Stimulated activated CD4-positive, alpha-beta T cell treated with anti-CD3 and anti-CD28 coated beads, Interleukin-15, amount 100 ng/mL, for 48 hours (primary cell): ENCODE data around the gene SCRN2.

ENCODE experiments used
- DNase-seq, 2 donors: peaks; one replicate each; pipeline ENCODE4 v3.0.0-alpha.2; 2020; ENCODE audit warnings: low read depth in 2 of 2

Gene SCRN2

DNA sequence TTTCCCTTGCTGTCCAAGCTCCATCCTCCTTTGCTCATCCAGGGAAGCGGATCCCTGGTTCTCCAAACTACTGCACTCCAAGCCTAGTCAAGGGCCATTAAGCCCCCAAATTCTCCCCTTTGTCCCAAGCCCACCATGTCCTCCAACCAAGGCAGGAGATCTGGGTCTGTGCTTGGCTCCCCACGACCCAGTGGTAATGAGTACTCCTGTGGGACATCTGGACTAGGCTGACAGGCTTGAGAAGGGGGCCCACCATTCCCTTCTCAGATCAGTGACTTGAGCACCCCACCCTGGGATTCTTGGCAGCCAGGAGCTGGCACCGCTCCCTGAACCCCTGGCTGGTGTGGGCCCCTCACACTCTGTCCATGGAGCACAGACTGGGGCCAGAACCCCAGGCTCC lies 36.6 kb downstream of the SCRN2 start:
- DNase-seq = no peak

- DNase-seq = no peak
These were observed 37.3 kb downstream of the SCRN2 start for GRCh38 chr17:47803751-47804150.

DNA sequence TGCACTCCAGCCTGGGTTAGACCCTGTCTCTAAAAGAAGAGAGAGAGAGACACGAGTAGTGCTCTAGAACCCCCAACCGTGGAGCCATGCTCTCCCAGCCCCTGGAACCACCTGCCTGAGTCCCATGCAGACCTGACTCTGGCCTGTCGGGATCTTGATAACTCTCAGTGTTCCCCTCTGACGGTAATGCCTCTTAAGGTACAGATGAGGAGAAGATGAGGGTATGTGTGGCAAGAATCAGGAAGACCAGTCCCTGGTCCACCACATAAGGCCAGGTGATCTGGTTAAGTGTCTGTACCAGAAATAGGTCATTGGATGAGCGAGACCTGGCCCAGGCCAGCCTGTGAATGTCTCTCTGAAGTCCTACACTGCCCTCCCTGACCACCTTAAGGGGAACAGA lies 37.9 kb downstream of the SCRN2 start:
- no peak for DNase-seq

- peak; percentile 24 to 59 for DNase-seq
These were observed 38.6 kb downstream of the SCRN2 start for GRCh38 chr17:47802341-47803022.

GRCh38 chr17:47801906-47802305 lies 39.2 kb downstream of the SCRN2 start:
- DNase-seq = no peak

- no peak for DNase-seq
These were observed 39.8 kb downstream of the SCRN2 start for GRCh38 chr17:47801176-47801765.

GRCh38 chr17:47800686-47801085 lies 40.4 kb downstream of the SCRN2 start:
- no peak for DNase-seq

GRCh38 chr17:47797797-47798196 lies 43.3 kb downstream of the SCRN2 start:
- no peak for DNase-seq

- no peak for DNase-seq
These were observed 48.1 kb downstream of the SCRN2 start for GRCh38 chr17:47792979-47793378.

GRCh38 chr17:47792457-47792856 lies 48.6 kb downstream of the SCRN2 start:
- no peak for DNase-seq

GRCh38 chr17:47791025-47791424 lies 50.0 kb downstream of the SCRN2 start:
- no peak for DNase-seq

DNA sequence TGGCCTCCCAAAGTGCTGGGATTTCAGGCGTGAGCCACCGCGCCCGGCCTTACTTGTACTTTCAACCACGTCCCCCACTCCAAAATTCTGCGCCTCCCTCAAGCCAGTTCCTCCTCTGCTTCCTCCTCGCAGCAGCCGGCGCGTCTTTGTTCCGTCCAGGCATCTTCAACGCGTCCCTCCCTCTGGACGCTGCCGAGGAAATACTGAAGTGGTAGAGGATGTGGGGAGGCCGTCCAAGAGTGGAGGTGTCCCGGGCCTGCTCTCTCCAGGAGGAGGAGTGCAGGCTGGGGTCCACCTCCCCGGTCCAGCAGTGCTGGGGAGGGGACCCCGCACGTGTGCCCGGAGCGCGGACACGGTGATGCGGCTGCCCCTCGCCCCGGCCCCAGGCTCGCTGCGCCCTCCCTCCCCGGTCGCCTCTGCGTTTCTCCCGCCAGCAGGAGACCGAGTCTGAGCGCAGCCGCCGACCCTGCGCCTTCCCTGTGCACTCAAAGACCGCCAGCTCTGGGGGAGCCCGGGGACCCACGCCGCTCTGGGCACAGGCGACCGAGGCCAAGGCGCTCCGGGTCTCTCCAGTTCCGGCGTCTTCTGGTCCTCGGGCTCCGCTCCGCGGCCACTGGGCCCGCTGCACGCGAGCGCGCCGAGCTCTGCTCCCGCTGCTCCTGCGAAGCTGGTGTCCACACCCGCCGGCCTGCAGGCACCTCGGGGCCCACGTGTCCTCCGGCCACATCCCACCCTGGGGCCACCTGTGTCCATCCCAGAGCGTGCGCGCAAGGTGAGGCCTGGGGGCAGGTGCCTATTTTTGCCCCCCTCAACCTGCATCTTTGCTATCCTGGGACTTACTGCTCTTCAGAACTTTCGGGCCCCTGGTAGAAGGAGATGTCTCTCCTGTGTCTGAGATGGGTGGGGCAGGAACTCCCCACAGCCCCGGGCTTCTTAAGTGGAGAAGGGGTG lies 51.2 kb downstream of the SCRN2 start:
- peak; percentile 22 to 48 for DNase-seq
